ENCODE data around the gene DPM1.

DPM1 gene

GRCh38 chr20:50885781-50886180 lies 72.6 kb downstream of the DPM1 start:
- TF ChIP-seq POLR2A (IDR thresholded peaks at IDR 0.05; ENCODE audit: low read depth, low read length): no peak
- TF ChIP-seq POLR2AphosphoS5 (IDR thresholded peaks at IDR 0.05; ENCODE audit: low read depth, low read length): no peak
- TF ChIP-seq TAF1 (IDR thresholded peaks at IDR 0.05; ENCODE audit: borderline replicate concordance, low read depth, low read length): no peak
- FAIRE-seq (no peak), DNase-seq (ENCODE audit: insufficient read length) (no peak)

- TF ChIP-seq TAF1 (IDR thresholded peaks at IDR 0.05; ENCODE audit: borderline replicate concordance, low read depth, low read length): no peak
- no peak for TF ChIP-seq POLR2A (IDR thresholded peaks at IDR 0.05; ENCODE audit: low read depth, low read length)
- TF ChIP-seq POLR2AphosphoS5 (IDR thresholded peaks at IDR 0.05; ENCODE audit: low read depth, low read length): no peak
- DNase-seq (ENCODE audit: insufficient read length) (no peak), FAIRE-seq (no peak)
These were observed 73.3 kb downstream of the DPM1 start for GRCh38 chr20:50885068-50885467.
